HEK293 (cell line): Measurements from ENCODE around the gene PTGFRN.

ENCODE experiments used
- KLF1 ChIP-seq: fragments of 450-650 bp; formaldehyde crosslinking; IDR thresholded peaks from 2 replicates; pipeline ENCODE4 v1.5.1; 2016; ENCODE audit warnings: missing biosample characterization, missing genetic modification characterization
- MEIS1 ChIP-seq: sonication (generic); formaldehyde crosslinking; IDR thresholded peaks from 2 replicates; pipeline ENCODE4 v1.8.1; 2022; ENCODE audit warnings: missing genetic modification reagents, mild to moderate bottlenecking, borderline replicate concordance
- TF ChIP-seq, protein P1 (sequence below): fragments of 450-650 bp; formaldehyde crosslinking; IDR thresholded peaks from 2 replicates; pipeline ENCODE4 v1.5.1; 2016; ENCODE audit warnings: missing biosample characterization, missing genetic modification characterization

DNA sequence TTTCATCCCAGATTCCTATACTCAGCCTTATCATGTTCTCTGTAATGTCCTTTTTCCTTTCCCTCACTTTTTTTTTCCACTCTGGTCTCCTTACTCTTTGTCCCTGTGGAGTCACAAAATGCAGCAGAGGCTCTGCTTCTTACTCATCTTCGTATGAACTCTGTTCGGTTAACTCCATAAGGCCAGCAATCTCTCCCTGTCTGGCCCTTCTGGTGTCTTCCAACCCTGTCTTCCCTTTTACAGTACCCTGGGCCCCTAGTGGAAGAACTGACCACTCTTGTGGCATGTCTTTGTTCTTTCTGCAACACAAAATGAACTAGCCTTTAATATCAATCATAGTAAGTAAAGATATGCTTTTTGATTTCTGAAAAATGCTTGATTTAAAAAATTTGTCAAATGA is 98.9 kb downstream of the PTGFRN start:
- TF ChIP-seq MEIS1 (CRISPR knock-in tag) (no peak), KLF1 (tag by site-specific recombination) (no peak)
- TF ChIP-seq, protein P1, sequence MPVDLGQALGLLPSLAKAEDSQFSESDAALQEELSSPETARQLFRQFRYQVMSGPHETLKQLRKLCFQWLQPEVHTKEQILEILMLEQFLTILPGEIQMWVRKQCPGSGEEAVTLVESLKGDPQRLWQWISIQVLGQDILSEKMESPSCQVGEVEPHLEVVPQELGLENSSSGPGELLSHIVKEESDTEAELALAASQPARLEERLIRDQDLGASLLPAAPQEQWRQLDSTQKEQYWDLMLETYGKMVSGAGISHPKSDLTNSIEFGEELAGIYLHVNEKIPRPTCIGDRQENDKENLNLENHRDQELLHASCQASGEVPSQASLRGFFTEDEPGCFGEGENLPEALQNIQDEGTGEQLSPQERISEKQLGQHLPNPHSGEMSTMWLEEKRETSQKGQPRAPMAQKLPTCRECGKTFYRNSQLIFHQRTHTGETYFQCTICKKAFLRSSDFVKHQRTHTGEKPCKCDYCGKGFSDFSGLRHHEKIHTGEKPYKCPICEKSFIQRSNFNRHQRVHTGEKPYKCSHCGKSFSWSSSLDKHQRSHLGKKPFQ (tag by site-specific recombination) = no peak
